Left cardiac atrium (tissue), 4 donors: ENCODE results near the gene B4GALT1. TPM values are rescaled to one million over a fixed set of nuclear protein-coding genes. Genes with fewer than 3 reads are reported as not detected.

ENCODE experiments used
- ATAC-seq, 2 donors: fragments of 200-7000 bp; cut with Tn5 transposase; one replicate each; pipeline ENCODE4 v1.9.1; 2020; ENCODE audit warnings: mild to moderate bottlenecking in 2 of 2, moderate library complexity in 2 of 2
- DNase-seq: peaks from one replicate; pipeline ENCODE4 v3.0.0-alpha.2; 2020
- intact Hi-C, 2 donors: fragments of 100-400 bp; cut with DNase I; formaldehyde crosslinking; loops; one replicate each; pipeline versions ENCODE4 v1.14.1 to v1.15.1; 2022 to 2023
- total RNA-seq, 2 donors: library from RNA; stranded (reverse); fragmentation: NEBNext Ultra II Directional; extraction: Animal tissue kit (Norgen Biotek cat#: 25700); gene quantifications; one replicate each; pipeline ENCODE4 v1.2.1, GENCODE V29; 2021
- donor health status: DM: no; HTN: yes; CAD: no.
- donor health status: DM: no; HTN: yes; CAD: no; lungs with severe emphysema.
- donor health status: DM: yes; HTN: yes; CAD: no.
- donor health status: Dilated cardiomyopathy.

B4GALT1 gene
- total RNA-seq, 2 donors from 2014 or later: 49.5 to 107 TPM

DNA sequence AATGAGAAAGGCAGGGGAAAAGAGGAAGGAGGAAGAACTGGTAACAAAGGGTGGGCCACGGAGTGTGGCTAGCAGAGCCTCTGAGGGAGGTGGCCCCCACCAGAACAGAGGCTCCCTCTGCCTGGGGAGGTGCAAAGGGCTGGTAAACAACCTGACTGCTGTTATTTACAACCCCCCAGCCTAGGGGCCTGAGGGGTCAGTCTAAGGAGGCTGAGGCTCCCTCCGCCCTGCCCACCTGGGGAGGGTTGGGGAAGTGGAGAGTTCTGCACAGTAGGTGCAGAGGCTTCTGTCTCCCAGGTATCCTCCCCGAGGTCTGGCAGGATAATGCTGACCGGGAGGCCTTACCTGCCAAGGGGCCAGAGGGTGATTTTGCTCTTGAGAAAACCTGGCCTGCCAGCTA is 55.0 kb downstream of the B4GALT1 start:
- intact Hi-C loops: no loop called here
- ATAC-seq (no peak), DNase-seq (no peak)

DNA sequence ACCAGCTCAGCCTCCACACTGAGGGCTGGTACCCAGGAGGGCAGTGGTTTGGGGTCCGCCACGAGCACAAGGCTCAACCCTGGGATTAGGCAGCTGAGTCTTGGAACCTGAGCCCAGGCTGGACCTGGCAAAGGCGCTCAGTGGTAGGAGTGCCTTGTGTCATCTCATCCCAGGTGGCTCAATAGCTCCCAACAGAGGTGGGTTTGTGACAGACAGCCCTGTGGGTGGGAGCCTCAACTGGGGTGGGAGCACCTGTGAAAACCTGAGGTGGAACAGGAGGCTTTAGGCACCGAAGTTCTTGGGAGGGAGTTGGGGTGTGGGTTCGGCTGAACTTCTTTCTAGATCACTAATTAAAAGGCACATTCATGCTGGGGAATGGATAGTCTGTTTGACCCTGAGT is 55.5 kb downstream of the B4GALT1 start:
- DNase-seq (no peak), ATAC-seq (no peak)
- intact Hi-C loops: no loop called here

DNA sequence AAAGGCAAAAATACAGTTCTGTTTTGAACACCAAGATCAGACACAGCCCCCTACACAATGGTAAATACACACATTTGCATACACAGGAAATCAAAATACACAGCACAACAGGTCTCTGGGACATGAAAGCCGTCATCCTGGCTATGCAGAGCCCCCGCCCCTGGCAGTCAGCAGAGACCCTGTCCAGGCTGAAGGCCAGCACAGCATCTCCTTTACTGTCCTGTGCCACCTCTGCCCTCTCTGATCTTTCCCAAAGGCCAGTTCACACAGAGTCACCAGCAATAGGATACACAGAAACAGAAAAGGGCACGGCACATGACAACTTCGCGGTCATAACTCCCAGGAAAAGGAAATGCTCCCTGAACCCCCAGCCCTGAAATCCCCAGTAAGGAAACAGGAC is 56.5 kb downstream of the B4GALT1 start:
- intact Hi-C loops: no loop called here
- no peak for DNase-seq
- ATAC-seq: no peak

DNA sequence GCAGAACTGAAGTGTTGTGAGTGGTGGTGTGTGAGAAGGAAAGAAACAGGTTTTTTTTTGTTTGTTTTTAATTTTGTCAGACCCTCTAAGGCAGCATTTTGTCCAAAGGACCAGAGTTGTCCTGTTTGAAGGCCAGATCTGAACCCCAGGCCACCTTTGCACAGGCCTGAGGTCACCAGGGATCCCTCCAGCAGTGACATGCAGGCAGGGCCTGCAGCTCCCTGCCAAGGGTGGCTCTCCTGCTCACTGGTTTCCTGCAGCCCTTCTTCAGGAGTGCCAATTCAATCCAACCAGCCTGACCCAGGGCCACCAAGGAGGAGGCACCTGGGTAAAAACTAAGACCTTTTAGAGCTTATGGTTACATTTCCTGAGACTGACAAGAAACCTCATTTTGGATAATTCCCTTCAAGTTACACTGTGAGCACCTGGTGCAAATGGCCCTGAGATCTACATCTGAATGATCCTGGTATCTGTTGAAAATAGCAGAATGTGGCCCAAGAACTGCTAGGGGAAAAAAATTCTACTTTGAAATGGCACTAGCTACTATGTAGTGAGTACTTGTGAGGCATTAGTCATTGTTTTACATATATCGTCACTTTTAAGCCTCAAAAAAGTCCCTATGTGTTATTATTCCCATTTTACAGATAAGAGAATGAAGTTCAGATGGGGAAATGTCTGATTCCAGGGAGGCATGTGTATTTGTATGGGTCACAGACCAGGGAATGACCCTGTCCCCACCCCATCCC is 57.1 kb downstream of the B4GALT1 start:
- intact Hi-C loops: loop anchor here in 1 of 2 donors (10.0 kb wide), 1 partner anchor 55 kb away; the partner anchor contains the start of gene B4GALT1
- ATAC-seq: no peak
- no peak for DNase-seq

DNA sequence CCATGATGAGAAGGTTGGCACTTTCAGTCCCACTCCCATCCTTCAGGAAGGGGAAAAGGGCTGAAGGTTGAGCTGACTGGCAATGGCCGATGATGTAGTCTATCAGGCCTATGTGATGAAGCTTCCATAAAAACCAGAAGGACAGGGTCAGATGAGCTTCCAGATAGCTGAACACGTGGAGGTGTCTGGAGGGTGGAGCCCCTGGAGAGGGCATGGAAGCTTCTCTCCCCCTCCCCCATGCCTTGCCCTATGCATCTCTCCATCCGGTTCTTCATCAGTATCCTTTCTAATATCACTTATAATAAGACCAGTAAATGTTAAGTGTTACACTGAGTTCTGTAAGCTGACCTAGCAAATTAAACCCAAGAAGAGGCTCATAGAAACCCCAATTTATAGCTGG is 58.0 kb downstream of the B4GALT1 start:
- intact Hi-C loops: loop anchor here in 1 of 2 donors (10.0 kb wide), 1 partner anchor 56 kb away; the partner anchor contains the start of gene B4GALT1

DNA sequence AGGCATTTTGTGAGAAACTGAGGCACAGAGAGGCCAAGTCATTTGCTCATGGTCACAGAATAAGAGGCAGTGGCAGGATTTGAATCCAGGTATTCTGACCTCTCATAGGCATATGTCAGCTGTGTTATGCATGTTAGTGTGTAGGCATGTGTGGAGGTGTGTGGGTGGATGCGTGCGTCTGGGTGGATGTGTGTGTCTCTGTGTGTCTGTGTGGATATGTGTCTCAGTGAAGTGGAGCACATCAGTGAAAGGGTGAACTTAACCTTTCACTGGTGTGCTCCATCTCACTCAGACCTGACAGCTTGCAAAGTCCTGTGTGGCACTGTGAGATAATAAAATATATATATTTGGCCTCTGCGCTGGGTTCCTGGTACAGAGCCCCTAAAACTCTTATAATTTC is 58.7 kb downstream of the B4GALT1 start:
- no peak for DNase-seq
- intact Hi-C loops: loop anchor here in 1 of 2 donors (10.0 kb wide), 1 partner anchor 56 kb away; the partner anchor contains the start of gene B4GALT1
- ATAC-seq: no peak

More for the DNA sequence above, 58.0 kb downstream of the B4GALT1 start:
- ATAC-seq (no peak), DNase-seq (no peak)

DNA sequence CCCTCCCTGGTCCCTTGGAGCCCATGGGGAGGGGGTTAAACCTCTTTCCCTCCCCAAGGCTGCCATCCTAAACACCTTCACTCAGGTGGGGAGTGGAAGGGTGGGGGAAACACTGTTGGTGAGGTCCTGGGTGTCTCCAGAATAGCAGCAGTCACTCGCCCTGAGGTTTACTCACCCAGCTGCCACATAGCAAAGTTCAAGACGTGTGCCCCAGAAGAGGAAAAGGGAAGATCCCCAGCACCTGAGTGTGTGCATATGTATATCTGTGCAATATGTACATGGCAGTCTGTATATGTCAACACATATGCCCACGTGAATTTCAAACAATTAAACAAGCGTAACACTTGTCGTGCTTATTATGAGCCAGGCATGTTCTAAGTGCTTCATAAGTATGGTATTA is 59.4 kb downstream of the B4GALT1 start:
- no peak for DNase-seq
- intact Hi-C loops: loop anchor here in 1 of 2 donors (10.0 kb wide), 1 partner anchor 57 kb away; the partner anchor contains the start of gene B4GALT1
- ATAC-seq: no peak

DNA sequence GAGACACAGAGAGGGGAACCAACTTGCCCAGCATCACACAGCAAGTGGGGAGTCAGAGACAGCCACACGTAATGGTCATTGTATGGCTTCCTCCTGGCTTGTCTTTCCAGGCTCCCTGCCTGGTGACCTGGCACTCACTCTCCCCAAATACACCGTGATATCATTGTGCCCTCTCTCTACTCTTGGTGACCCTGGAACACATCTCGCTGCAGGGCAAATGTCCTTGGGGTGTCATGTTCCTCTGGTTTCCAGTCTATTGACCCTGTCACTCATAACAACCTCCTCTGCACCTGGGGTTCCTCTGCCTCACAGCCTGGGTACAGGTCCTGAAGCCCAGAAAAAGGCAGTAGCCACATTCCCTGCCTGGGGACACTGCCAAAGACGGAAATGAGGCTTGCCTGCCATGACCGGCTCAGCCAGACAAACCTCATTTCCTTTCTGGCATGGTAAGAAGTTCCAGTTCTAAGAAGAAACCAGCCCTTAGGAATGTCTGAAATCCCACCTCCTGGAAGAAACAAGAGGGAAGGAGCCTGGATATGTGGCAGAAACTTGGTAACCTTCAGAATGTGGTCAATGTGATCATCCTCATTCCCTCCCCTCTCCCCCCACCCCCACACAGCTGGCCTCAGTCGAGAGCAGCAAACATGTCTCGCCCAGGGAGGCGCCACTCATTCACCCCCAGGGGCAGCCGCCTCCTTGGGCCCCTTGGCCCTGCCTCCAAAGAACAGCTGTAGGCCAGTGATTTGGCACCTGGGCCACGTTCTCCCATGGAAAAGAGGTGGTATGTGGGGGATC is 60.1 kb downstream of the B4GALT1 start:
- ATAC-seq: peak; percentile 54 to 58
- intact Hi-C loops: loop anchor here in 1 of 2 donors (10.0 kb wide), 1 partner anchor 58 kb away; the partner anchor contains the start of gene B4GALT1
- peak; percentile 65 for DNase-seq

DNA sequence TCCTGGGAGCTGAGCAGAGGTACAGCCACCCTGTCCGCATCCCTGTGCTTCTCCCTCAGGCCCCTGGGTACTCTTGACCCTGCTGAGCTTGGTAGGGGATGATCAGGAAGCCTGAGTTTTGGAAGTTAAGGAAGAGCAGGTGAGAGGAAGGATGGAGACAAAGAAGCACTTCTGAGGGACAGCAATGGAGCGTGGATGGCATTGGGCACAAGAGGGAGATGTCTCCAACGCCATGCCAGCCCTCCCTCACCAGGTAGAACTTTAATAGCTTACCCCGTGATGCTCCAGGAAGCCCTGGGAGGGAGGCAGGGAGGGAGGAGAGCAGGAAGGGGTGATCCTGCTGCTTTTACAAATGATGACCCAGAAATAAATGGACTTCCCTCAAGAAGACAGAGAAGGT is 60.8 kb downstream of the B4GALT1 start:
- ATAC-seq (peak in 1 of 2 donors; percentile 0), DNase-seq (no peak)
- intact Hi-C loops: loop anchor here in 1 of 2 donors (10.0 kb wide), 1 partner anchor 58 kb away; the partner anchor contains the start of gene B4GALT1

DNA sequence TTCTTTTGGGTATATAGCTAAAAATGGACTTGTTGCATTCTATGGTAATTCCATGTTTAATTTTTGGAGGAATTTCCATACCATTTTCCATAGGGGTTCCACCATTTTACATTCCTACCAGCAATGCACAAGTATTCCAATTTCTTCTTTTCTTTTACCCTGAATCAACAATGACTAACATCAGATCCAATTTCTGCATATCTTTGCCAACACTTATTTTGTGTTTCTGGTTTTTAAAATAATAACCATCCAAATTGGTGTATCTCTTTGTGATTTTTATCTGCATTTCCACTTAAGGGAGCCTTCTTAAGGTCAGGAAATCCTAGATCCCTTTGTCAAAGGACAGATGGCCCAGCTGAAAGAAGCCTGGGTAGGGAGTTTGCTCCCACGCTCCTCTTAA is 61.2 kb downstream of the B4GALT1 start:
- ATAC-seq (no peak), DNase-seq (no peak)
- intact Hi-C loops: loop anchor here in 1 of 2 donors (10.0 kb wide), 1 partner anchor 59 kb away; the partner anchor contains the start of gene B4GALT1

DNA sequence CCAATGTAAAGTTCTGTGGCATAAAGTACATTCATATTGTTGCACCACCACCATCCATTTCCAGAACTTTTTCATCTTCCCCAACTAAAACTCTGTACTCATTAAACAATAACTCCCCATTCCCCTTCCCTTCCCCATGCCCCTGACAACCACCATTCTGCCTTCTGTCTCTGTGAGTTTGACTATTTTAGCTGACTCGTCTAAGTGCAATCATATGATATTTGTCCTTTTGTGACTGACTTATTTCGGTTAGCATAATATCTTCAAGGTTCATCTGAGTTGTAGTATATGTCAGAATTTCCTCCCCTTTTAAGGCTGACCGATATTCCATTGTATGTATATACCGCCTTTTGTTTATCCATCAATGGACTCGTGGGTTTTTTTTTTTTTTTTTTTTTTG is 61.6 kb downstream of the B4GALT1 start:
- DNase-seq: no peak
- intact Hi-C loops: loop anchor here in 1 of 2 donors (10.0 kb wide), 1 partner anchor 59 kb away; the partner anchor contains the start of gene B4GALT1
- no peak for ATAC-seq

DNA sequence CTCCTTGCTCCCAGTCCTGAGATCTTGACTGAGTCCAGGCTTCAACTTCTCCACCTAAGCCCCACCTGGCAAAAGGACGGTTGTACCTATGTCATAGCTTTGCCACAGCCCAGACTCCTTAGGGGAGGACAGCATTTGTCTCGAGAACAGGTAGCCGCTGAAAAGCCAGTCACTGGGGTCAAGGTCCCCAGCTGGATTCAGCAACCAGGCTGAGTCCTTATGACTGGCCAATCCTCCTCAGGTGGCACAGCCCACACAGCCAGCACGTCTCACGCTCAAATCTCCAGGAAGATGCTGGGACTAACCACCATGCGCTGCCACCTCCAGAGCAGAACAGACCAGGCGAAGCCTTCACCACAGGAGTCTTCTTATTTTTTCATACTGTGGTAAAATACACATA is 62.7 kb downstream of the B4GALT1 start:
- intact Hi-C loops: loop anchor here in 1 of 2 donors (10.0 kb wide), 1 partner anchor 60 kb away; the partner anchor contains the start of gene B4GALT1
- DNase-seq: no peak
- no peak for ATAC-seq

DNA sequence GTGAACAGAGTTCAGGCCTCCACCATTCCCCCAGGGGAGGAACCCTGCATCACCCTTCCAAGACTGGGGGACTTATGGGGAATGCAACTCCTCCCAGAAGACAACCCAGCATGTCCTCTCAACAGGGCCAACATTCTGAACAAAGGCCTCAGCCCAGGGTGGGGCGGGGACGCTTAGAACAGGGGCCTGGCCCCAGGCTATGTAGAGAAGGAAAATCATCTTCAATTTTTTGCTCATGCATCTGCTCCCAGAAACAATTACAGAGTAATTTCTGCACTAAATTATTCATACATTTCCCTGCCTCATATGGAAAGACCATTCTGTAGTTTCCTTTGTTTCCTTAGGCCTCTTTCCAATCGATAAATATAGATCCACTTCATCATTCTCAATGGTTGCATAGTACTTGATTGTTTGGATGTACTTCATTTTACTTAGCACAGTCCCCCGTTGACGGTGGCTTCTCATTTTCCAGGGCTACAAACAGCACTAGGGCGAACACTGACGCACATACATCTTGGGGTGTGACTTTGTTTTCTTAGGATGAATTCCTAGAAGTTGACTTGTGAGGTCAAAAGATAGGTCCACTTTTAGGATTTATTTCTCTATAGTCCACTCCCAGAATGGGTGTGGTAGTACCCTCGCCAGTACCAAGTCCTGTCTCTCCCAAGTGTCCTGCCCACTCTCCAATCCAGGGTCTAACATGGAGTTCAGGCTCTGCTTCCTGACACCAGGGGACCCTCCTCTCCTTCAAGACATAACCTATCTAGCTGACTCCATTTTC is 63.4 kb downstream of the B4GALT1 start:
- no peak for DNase-seq
- intact Hi-C loops: loop anchor here in 1 of 2 donors (10.0 kb wide), 1 partner anchor 61 kb away; the partner anchor contains the start of gene B4GALT1
- no peak for ATAC-seq

DNA sequence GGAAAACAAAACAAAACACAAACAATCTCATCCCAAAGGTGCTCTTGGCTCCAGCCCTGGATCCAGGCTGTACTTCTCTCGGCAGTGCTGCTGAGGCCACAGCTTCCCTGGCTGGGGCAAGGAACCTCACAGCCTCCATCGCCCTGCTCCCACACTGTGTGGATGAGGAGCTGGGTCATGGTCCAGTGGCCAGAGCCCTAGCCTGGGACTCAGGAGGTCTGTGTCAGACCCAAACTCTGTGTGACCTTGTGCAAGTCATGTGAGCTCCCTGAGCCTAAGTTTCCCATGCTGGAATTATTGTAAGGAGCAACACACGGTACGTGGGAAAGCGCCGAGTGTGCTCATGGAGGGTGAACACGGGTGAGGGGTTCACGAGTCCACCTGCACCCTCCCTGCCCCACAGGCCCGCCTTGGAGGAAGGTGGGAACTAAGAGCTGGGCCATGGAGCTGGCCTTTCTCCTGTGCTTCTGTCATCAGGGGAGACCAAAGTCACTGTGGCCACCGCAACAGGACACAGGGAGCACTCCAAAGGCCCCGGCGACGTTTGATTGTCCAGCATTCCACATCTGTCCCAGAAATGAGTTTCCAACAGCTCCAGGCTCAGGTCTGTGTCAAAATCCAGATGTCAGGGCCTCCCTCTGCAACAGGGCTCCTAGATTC is 64.5 kb downstream of the B4GALT1 start:
- intact Hi-C loops: loop anchor here in 1 of 2 donors (10.0 kb wide), 1 partner anchor 62 kb away; the partner anchor contains the start of gene B4GALT1
- ATAC-seq: no peak
- no peak for DNase-seq

DNA sequence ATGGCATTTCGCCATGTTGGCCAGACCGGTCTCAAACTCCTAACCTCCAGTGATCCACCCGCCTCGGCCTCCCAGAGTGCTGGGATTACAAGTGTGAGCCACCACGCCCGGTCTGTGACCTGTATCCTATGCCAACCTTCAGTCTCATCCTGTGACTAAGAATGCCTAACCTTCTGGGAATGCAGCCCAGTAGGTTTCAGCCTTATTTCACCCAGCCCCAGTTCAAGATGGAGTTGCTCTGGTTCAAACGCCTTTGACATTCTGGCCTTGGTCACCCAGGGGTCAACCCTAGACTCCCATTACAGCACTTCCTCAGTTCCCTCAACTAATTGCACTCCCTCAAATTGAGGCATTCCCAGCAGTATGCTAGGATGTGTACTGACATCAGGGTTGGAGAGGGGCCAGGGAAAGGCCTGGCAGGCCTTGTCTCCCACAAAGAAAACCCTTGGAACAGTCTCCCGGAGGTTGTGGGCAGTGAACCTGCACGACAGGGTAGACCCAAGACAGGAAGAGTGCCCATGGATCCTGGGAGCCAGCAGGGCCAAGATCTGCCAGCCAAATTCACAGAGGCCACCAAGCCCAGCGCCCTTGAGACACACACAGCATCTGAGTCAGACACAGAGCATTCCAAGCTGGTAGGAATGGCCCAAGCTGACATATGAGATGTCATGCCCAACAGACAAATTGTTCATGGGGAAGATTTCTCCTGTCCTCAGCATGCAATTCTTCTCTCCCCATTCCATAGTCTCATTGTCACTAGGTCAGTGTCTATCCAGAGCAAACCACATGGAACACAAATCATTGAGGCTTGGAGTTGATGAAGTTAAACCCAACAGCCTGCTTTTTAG is 65.8 kb downstream of the B4GALT1 start:
- intact Hi-C loops: loop anchor here in 1 of 2 donors (10.0 kb wide), 1 partner anchor 63 kb away; the partner anchor contains the start of gene B4GALT1
- ATAC-seq (peak; percentile 13 to 55), DNase-seq (peak; percentile 31)

DNA sequence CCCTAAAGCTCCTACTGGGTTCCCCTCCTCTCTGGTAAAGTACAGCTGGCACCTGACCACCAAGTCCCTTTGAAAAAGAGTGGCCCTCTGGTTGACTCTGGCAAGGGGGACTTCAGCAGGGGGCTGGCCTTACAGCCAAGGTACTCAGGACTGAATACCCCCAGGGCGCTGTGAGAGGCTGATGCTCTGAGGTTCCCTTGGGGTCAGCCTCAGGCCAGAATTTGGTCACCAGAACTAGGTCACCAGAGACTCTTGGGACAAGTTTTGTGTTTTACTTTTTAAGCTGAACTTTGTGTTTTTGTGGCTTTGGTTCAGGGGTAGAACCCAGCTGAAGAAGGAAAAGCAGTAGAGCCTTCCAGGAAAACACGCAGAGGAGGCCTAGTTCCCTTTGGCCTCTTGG is 67.4 kb downstream of the B4GALT1 start:
- intact Hi-C loops: loop anchor here in 1 of 2 donors (10.0 kb wide), 1 partner anchor 65 kb away; the partner anchor contains the start of gene B4GALT1
- ATAC-seq: no peak
- no peak for DNase-seq

DNA sequence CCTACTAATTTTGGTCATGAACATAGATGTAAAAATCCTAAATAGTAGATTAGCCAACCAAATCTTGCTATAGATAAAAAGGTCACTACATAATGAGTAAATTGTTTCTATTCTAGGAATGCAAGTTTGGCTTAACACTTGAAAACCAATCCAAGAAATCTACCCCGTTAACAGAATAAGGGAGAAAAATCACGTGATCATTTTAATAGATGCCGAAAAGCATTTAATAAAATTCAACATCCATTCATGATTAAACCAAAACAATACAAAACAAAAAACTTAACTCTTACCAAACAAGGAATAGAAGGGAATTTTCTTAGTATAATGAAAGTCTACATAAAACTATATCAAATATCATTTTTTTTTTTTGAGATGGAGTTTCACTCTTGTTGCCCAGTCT is 69.9 kb downstream of the B4GALT1 start:
- DNase-seq (no peak), ATAC-seq (no peak)
- intact Hi-C loops: no loop called here
